Measurements from ENCODE around the gene ATP9A. TPM values are rescaled to one million over a fixed set of nuclear protein-coding genes. Genes with fewer than 3 reads are reported as not detected.

ATP9A gene
- polyA plus RNA-seq, 1 donor from 2014 or later = 56.1 TPM

GRCh38 chr20:51553897-51554486 is 214.2 kb downstream of the ATP9A start:
- Histone ChIP-seq H2AFZ (ENCODE audit: low read depth, low read length) (no peak overlapping the region), H3K9me2 (ENCODE audit: insufficient read depth, low read length) (no peaks in the 10 kb centered on the region), H3K9me3 (ENCODE audit: low read length) (no peaks in the 10 kb centered on the region), H3K9ac (ENCODE audit: low read length) (no peak overlapping the region), H3K36me3 (ENCODE audit: insufficient read depth, low read length) (no peaks in the 10 kb centered on the region), H3K27me3 (ENCODE audit: insufficient read depth, low read depth, low read length) (no peaks in the 10 kb centered on the region), H3F3A (ENCODE audit: insufficient read depth, low read length, poor library complexity, severe bottlenecking) (no peaks in the 10 kb centered on the region), H3K27ac (ENCODE audit: low read length) (no peak overlapping the region), H3K79me2 (replicated peaks; ENCODE audit: insufficient read depth, low read length) (no peaks in the 10 kb centered on the region), H4K20me1 (ENCODE audit: insufficient read depth) (no peaks in the 10 kb centered on the region), H3K4me2 (ENCODE audit: low read length) (no peak overlapping the region), H3K4me3 (ENCODE audit: low read length) (no peak overlapping the region)
- TF ChIP-seq MXI1 (conservative IDR thresholded peaks at IDR 0.05; ENCODE audit: poor library complexity, severe bottlenecking) (no peak), RAD21 (conservative IDR thresholded peaks at IDR 0.05) (no peak), REST (IDR thresholded peaks at IDR 0.05; ENCODE audit: borderline replicate concordance) (no peak), TAF1 (IDR thresholded peaks at IDR 0.05; ENCODE audit: low read depth) (no peak), EP300 (conservative IDR thresholded peaks at IDR 0.05; ENCODE audit: poor library complexity, severe bottlenecking) (no peak), EZH2 (IDR thresholded peaks at IDR 0.05; ENCODE audit: borderline replicate concordance, insufficient read depth, low read length, poor library complexity, severe bottlenecking) (no peak), SMC3 (conservative IDR thresholded peaks at IDR 0.05; ENCODE audit: poor library complexity) (no peak), CTCF (IDR thresholded peaks at IDR 0.05; ENCODE audit: poor library complexity, severe bottlenecking) (no peak), POLR2AphosphoS5 (IDR thresholded peaks at IDR 0.05) (no peak)

GRCh38 chr20:51551186-51551585 is 217.0 kb downstream of the ATP9A start:
- no peaks in the 10 kb centered on the region for H3K27me3 ChIP-seq (ENCODE audit: insufficient read depth, low read depth, low read length)
- H3K9ac ChIP-seq (ENCODE audit: low read length) = no peak overlapping the region
- H4K20me1 ChIP-seq (ENCODE audit: insufficient read depth) = no peaks in the 10 kb centered on the region
- H2AFZ ChIP-seq (ENCODE audit: low read depth, low read length) = no peak overlapping the region
- H3K4me3 ChIP-seq (ENCODE audit: low read length) = no peak overlapping the region
- TF ChIP-seq EZH2 (IDR thresholded peaks at IDR 0.05; ENCODE audit: borderline replicate concordance, insufficient read depth, low read length, poor library complexity, severe bottlenecking) = no peak
- TF ChIP-seq EP300 (conservative IDR thresholded peaks at IDR 0.05; ENCODE audit: poor library complexity, severe bottlenecking) = no peak
- no peaks in the 10 kb centered on the region for H3K9me2 ChIP-seq (ENCODE audit: insufficient read depth, low read length)
- no peaks in the 10 kb centered on the region for H3K36me3 ChIP-seq (ENCODE audit: insufficient read depth, low read length)
- no peaks in the 10 kb centered on the region for H3F3A ChIP-seq (ENCODE audit: insufficient read depth, low read length, poor library complexity, severe bottlenecking)
- no peaks in the 10 kb centered on the region for H3K79me2 ChIP-seq (replicated peaks; ENCODE audit: insufficient read depth, low read length)
- no peaks in the 10 kb centered on the region for H3K9me3 ChIP-seq (ENCODE audit: low read length)
- no peak overlapping the region for H3K27ac ChIP-seq (ENCODE audit: low read length)
- H3K4me2 ChIP-seq (ENCODE audit: low read length) = no peak overlapping the region

Measured in neural cell (in vitro differentiated cells).